ENCODE results near the gene TP53TG5.
"Not testable (repeated sequence)": the region's sequence is repeated elsewhere in the genome, so short reads cannot be mapped to it uniquely, and the experiment has no call there.

Gene TP53TG5

DNA sequence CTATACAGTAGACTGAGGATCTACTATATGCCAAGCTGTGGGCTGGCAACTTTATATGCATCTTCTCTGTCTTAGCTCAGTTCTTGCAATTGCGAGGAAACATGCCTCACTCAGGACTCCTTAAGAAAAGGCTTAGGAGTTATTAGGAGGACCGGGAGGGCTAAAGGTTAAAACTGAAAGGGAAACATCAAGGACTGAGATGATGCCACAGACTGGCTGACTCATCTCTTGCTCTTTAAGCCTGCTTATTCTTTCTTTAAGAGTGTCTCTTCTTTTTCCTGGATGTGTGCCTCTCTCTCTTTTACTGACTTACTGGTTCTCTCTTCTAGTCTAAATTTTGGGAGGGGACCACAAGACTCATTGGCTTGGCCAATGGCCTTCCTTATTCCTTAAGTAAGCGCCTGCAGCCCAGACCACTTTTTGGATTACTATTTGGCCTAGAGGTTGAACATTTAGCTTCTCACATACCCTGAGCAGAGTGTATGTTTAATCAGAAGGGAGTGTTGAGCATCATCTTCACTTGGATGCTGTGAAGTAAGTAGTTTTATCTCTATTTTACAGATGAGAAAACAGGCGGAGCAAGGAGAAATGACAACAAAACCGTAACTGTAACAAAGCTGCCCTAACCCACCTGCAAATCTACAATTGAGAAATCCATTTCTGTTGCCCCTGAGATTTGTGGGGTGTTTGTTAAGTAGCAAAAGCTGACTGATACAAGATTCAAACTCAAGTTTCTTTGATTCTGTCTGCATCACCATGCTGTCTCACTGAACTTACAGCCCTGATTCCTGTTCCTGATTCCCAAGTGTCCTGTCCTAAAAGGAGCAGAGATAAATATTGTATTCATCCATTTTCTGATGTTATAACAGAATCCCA, 22.7 kb downstream of the TP53TG5 start:
- H3K4me3 ChIP-seq (ENCODE audit: low read depth, low read length): no peak overlapping the region
- no peak for DNase-seq (ENCODE audit: low read depth, low spot score)
- TF ChIP-seq, protein P1, sequence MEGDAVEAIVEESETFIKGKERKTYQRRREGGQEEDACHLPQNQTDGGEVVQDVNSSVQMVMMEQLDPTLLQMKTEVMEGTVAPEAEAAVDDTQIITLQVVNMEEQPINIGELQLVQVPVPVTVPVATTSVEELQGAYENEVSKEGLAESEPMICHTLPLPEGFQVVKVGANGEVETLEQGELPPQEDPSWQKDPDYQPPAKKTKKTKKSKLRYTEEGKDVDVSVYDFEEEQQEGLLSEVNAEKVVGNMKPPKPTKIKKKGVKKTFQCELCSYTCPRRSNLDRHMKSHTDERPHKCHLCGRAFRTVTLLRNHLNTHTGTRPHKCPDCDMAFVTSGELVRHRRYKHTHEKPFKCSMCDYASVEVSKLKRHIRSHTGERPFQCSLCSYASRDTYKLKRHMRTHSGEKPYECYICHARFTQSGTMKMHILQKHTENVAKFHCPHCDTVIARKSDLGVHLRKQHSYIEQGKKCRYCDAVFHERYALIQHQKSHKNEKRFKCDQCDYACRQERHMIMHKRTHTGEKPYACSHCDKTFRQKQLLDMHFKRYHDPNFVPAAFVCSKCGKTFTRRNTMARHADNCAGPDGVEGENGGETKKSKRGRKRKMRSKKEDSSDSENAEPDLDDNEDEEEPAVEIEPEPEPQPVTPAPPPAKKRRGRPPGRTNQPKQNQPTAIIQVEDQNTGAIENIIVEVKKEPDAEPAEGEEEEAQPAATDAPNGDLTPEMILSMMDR (IDR thresholded peaks at IDR 0.05; ENCODE audit: insufficient read depth, low read length, missing control alignments): no peak
- ChIA-PET CTCF (interaction anchor here (0.8 to 3.7 kb wide), 9 partner anchors 7 to 444 kb away, joined by 3 to 44 read pairs (median 5); partner anchors contain the start of gene SYS1), POLR2A (interaction anchor here (0.9 to 1.5 kb wide), 3 partner anchors 8 to 20 kb away, joined by 3 to 6 read pairs (median 3); partner anchors contain the start of gene SYS1)

DNA sequence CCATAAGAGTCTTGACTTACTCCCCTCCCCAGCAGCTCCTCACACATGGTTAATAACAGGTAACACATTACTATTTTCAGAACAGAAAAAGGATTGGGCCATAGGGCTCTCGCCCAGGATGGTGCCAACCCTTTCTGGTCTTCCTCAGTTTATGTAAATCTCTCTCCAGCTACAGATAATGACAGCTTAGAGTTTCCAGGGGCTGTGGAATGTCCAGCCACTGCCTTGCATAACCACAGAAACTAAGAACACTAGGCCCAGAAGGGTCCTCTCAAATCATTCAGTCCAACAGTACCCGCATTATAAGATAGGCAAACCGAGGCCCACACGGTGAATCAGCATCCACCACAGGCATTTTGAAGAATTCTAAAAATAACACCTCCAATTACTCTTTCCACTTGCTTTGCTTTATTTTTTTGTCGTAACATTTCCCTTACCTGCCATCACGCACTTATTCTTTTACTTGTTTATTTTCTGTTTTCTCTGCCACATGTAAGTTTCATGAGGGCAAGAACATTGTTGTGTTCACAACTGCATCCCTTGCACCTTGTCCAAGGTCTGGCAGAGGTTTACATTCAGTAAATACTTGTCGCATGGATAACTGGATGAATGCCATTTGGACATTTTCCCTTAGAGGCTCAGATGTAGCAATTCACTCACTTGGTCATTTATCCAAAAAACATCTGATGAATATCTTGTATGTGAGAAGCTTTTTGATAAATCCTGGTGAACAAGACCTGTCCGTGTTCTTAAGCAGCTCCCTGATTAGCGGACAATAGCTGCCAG, 23.5 kb downstream of the TP53TG5 start:
- H3K4me3 ChIP-seq (ENCODE audit: low read depth, low read length): no peak overlapping the region
- CTCF ChIA-PET: interaction anchor here (0.8 to 3.7 kb wide), 11 partner anchors 7 to 445 kb away, joined by 3 to 44 read pairs (median 5); partner anchors contain the start of gene SYS1
- no peak for DNase-seq (ENCODE audit: low read depth, low spot score)

DNA sequence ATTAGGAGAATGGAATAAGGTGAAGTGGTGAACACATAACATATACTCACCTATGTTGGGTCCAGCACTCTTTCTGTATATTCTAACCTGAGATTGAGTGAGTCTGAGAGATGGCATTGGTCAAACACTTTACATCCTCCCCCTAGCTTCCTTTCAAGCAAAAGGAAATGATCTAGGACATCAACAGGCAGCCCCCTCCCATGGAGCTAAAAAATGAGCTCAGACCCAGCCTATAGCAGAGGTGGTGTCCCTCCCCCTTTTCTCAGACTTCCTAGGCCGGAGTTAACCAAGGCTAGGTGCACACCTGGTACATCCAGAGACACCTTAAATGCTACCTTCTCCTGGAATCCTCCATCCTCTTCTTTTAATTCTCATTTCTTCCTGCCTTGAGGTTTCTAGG, 24.4 kb downstream of the TP53TG5 start:
- TF ChIP-seq, protein P1 (IDR thresholded peaks at IDR 0.05; ENCODE audit: insufficient read depth, low read length, missing control alignments): no peak
- ChIA-PET CTCF (interaction anchor here (1.0 to 3.7 kb wide), 4 partner anchors 8 to 86 kb away, joined by 3 to 44 read pairs (median 10); partner anchors contain the start of gene SYS1), POLR2A (interaction anchor here (1.5 kb wide), 1 partner anchor 10 kb away, joined by 6 read pairs; the partner anchor contains the start of gene SYS1)
- H3K4me3 ChIP-seq (ENCODE audit: low read depth, low read length): no peak overlapping the region
- DNase-seq (ENCODE audit: low read depth, low spot score): no peak

More for the DNA sequence above, 23.5 kb downstream of the TP53TG5 start:
- TF ChIP-seq, protein P1 (IDR thresholded peaks at IDR 0.05; ENCODE audit: insufficient read depth, low read length, missing control alignments): no peak
- POLR2A ChIA-PET: interaction anchor here (1.1 to 1.5 kb wide), 2 partner anchors 9 to 17 kb away, joined by 3 to 6 read pairs; partner anchors contain the start of gene SYS1

DNA sequence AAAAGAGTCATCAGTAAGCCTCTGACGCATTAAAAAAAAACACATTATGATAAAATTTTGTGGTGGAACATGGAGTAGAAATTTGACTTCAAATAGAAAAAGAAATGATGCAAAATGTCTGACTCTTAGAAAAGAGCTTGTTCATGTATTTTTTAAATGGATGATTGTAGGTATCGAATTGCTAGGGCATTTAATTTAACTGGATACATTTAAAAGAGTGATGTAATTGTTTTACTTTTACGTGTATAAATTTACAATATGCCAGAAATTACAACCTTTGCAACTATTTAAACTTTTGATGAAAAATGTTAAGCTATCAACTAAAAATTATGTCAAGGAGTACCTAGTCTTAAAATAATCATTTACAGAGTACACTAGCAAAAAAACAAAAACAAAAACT, 25.4 kb downstream of the TP53TG5 start:
- no peak overlapping the region for H3K4me3 ChIP-seq (ENCODE audit: low read depth, low read length)
- no peak for DNase-seq (ENCODE audit: low read depth, low spot score)
- ChIA-PET POLR2A (no interaction called here), CTCF (interaction anchor here (0.9 to 3.7 kb wide), 8 partner anchors 9 to 418 kb away, joined by 3 to 44 read pairs (median 4); partner anchors contain the start of gene SYS1)
- TF ChIP-seq, protein P1 (IDR thresholded peaks at IDR 0.05; ENCODE audit: insufficient read depth, low read length, missing control alignments): no peak

DNA sequence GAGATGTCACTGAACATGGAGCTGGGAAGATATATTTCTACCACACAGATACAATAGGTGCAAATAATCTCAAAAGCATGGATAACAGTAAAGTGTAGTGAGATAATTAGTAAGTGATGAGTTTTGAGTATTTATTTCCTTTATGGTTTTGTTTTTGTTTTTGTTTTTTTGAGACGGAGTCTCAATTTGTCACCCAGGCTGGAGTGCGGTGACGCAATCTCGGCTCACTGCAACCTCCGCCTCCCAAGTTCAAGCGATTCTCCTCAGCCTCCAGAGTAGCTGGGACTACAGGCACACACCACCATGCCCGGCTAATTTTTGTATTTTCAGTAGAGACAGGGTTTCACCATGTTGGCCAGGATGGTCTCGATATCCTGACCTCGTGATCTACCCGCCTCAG, 27.3 kb downstream of the TP53TG5 start:
- CTCF ChIA-PET: interaction anchor here (1.5 kb wide), 1 partner anchor 12 kb away, joined by 9 read pairs; the partner anchor contains the start of gene SYS1
- POLR2A ChIA-PET; DNase-seq (ENCODE audit: low read depth, low spot score): not testable (repeated sequence)

DNA sequence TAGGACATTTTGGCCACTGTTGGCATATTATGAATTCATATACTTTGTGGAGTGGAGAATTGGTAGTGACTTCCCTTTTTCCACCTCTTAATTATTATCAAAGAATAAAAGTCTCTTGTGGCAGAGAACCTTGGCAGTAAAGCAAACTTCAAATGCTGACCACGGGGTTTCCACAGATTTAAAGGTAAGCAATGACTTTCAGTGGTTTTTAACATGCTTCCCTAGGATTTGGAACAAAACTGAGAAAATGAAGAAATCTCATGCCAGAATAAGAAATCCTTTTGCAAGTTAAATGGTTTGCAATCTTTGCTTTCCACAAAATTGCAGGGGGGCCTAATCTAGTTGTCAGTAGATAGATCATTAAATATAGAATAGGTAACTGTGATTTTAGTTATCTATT, 27.9 kb downstream of the TP53TG5 start:
- POLR2A ChIA-PET: no interaction called here
- DNase-seq (ENCODE audit: low read depth, low spot score): no peak
- H3K4me3 ChIP-seq (ENCODE audit: low read depth, low read length): no peak overlapping the region
- CTCF ChIA-PET: interaction anchor here (1.5 kb wide), 1 partner anchor 13 kb away, joined by 9 read pairs; the partner anchor contains the start of gene SYS1
- TF ChIP-seq, protein P1 (IDR thresholded peaks at IDR 0.05; ENCODE audit: insufficient read depth, low read length, missing control alignments): no peak

More for the DNA sequence above, 27.3 kb downstream of the TP53TG5 start:
- H3K4me3 ChIP-seq (ENCODE audit: low read depth, low read length): not testable (repeated sequence)

Data from AG04449 (cell line).